HG02938 (cell line): ENCODE results near the gene LRRC10.
"Not testable (repeated sequence)": the region's sequence is repeated elsewhere in the genome, so short reads cannot be mapped to it uniquely, and the experiment has no call there.

Experiments used
- ATAC-seq: cut with Tn5 transposase; IDR thresholded peaks from one replicate; pipeline ENCODE4 v1.9.1; 2021; ENCODE audit warnings: mild to moderate bottlenecking, moderate library complexity; ENCODE audit not compliant: unreplicated experiment

LRRC10 gene

GRCh38 chr12:69620077-69620476 lies 9.4 kb upstream of the LRRC10 start:
- ATAC-seq: no peak

DNA sequence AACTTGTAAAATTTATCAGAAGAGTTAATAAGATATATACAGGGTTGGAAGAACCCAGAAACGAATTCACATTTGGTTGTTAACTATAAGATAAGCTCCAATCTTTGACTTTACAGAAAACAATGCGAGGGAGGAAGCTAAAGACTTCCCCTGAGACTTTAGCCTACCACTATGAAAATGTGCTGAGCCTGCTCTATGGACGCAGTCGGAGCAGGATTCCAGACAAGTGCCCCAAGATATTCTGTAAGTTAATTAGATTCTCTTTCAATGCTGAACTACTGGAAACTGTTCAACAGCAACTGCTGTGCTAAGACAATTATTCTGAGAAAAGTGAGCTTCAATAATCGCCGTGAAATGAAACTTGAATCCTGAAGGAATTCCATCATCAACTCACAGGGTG lies 8.3 kb upstream of the LRRC10 start:
- ATAC-seq: no peak

- no peak for ATAC-seq
Observed at GRCh38 chr12:69616025-69616424, 5.3 kb upstream of the LRRC10 start.

DNA sequence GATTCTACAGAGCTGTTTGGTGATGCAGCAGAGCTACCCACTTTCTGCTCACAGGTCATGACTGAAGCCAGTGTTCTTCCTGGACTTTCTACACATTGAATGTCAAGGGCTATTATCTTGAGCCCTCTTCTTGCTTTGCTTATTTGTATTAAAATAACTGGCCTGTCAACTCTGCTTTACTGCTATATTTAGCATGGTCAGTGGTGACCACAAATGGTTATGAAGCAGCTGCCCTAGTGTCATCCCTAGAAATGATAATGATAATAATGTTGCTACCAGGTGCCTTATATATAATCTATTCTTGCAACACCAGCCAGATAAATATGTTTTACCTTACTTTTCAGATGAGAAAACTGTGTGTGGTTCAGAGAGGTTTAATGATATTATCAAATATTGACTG lies 2.6 kb upstream of the LRRC10 start:
- ATAC-seq: no peak

DNA sequence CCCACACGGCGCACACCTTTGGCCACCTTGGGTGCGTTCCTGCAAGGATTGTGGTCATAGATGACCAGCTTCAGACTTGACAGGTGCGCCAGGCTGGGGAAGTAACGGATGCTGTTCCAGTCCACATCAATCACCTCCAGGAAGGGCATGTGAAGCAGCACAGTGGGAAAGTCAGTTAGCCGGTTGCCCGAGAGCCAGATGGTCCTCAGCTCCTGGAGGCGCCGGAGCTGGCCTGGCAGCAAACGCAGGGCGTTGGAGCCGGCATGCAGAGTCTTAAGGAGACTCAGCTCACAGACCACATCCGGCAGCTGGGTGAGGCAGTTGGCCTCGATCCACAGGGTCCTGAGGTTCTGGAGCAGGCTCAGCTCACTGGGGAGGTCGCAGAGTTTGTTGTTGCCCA lies 581 bp downstream of the LRRC10 start:
- no peak for ATAC-seq

DNA sequence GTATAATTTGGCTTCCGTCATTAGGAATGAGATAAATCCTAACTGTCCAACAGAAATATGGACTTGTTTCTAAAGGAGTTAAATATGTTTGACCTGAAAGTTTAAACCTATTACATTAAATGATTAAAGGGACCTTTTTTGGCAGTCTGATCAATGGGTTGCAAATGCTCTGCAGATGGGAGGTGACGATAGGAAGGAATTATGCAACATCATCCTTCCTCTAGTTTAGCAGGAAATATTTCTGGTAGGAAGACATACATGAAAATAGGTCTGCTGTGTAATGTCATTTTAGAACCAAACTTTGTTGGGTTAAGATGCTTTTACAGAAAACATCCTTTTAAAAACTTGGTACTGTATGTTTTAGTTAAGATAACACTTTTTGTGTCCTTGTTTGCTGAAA lies 2.6 kb downstream of the LRRC10 start:
- no peak for ATAC-seq

DNA sequence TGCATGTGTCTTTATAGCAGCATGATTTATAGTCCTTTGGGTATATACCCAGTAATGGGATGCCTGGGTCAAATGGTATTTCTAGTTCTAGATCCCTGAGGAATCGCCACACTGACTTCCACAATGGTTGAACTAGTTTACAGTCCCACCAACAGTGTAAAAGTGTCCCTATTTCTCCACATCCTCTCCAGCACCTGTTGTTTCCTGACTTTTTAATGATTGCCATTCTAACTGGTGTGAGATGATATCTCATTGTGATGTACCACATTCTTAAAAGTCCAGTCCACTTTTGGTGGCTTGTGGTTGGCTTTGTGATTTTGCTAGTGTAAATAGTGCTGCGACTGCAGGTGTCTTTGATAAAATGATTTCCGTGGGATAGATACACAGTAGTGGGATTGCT lies 6.4 kb downstream of the LRRC10 start:
- ATAC-seq: not testable (repeated sequence)

- not testable (repeated sequence) for ATAC-seq
Observed at GRCh38 chr12:69603556-69603955, 7.2 kb downstream of the LRRC10 start.

DNA sequence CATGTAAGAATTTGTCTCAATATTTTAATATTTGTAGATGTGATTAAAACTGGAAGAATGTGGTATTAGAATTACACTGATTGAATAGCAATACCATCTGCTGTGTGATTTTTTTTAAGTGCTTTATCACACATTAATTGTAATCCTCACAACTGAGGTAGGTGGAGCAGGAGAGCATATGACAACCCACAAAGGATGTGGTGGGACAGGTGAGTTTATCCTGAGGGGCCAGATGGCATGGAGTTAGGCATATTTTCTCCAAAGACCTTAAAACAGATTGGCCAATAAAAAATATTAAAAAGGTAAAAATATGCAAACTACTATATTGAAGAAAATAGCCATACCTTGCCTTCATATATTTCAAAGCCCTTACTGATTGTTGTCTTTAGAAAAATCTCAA lies 7.8 kb downstream of the LRRC10 start:
- ATAC-seq: no peak

DNA sequence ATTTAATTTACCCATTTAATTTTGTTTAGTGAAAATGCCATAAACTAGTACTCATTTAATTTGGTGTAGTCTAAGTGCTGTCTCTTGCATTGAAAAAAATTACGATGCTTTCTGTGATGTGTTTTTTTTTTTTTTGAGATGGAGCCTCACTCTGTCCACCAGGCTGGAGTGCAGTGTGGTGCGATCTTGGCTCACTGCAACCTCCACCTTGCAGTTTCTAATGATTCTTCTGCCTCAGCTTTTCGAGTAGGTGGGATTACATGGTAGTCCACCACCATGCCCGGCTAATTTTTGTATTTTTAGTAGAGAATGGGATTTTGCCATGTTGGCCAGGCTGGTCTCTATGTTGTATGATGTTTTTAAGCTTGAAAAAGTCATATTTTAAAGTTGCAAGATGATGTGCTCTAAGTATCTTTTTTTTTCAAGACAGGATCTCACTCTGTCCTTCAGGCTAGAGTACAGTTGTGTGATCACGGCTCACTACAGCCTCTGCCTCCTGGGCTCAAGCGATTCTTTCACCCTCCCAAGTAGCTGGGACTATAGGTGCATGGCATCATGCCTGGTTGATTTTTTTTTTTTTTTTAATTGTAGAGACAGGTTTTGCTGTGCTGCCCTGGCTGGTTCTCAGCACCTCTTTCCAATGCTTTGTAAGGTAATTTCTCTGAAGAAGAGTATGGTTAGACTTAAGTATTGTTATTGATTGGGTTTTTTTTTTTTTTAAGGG lies 8.6 kb downstream of the LRRC10 start:
- ATAC-seq: no peak

DNA sequence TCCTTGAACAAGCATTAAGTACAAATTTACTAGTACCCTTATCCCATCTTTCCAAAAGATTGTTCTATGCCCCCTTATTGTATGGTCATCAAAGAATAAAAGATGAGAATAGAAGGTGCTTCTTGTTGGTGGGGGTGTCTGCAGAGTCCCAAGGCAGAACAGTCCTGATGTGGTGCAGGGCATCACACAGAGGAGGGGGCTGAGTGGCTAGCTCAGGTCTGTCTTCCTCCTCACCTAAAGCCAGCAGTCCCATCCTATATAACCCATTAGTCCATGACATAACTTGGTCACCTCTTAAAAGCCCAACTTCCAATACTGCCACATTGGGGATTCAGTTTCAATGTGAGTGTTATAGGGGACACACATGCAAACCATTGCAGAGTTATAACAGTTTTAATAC lies 9.9 kb downstream of the LRRC10 start:
- ATAC-seq: no peak

DNA sequence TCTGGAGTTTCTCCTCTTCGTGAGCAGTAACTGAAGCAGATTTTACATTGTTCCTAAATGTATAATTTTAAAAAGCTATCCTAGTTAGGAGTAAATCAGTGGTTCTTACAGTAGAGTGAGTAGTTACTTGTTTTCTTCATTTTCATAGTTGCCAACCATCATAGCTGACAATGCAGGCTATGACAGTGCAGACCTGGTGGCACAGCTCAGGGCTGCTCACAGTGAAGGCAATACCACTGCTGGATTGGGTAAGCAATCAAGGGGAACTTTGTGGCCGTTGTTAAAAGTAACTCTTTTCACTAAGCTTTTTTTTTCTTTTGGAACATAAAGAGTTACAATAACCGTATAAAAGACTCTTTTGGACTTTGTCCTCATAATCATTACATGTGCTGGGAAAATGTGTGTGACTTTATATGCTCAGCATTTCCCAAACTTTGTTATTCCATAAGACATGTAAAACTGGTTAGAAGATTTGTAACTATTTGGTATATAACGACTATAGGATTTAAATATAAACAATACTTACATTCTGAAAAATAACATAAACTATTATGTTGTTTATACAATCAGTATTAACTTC lies 12.4 kb downstream of the LRRC10 start:
- ATAC-seq: no peak

DNA sequence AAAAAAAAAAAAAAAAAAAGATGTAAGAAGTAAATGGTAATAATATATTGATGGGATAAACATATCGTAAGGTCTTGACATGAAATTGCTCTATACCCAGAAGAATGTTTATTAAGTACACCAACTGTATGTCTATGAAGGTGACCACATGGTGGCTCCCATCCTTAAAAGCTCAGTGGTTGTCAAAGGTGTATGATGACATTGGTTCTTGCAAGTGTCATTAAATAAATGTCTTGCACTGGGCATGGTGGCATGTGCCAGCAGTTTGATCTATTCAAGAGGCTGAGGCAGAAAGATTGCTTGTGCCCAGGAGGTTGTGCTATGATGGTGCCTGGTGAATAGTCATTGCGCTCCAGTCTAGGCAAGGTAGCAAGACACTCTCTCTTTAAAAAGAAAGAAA lies 15.0 kb downstream of the LRRC10 start:
- no peak for ATAC-seq

DNA sequence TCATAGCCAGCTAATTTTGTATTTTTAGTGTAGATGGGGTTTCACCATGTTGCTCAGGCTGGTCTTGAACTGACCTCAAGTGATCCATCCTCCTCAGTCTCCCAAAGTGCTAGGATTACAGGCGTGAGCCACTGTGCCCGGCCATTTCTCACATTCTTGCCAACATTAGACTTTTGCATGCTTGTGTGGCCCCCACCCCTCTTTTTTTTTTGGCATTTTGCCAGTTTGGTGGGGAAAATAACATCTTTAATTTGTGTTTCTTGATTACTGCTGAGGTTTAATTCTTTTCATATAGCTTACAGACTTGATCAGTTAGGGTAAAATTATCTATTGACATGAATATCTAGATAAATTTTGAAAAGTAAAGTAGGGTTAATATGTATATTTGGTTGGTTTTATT lies 21.6 kb downstream of the LRRC10 start:
- no peak for ATAC-seq

DNA sequence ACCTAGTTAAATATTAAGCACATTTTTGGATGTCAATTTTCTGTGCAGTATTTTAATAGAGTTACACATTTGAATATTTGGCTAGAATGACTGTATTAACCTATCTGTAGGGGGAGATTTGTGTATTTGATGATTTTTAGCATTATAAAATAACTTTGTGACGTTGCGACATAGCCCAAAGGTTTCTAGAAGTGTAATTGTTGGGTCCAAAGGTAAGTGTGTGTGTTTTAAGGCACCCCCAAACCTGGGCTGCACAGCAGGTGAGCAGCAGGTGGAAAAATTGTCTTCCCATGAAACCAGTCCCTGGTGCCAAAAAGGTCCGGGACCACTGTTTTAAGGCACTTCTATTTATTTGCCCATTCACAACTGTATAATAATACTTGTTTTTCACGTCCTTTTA lies 22.2 kb downstream of the LRRC10 start:
- no peak for ATAC-seq

DNA sequence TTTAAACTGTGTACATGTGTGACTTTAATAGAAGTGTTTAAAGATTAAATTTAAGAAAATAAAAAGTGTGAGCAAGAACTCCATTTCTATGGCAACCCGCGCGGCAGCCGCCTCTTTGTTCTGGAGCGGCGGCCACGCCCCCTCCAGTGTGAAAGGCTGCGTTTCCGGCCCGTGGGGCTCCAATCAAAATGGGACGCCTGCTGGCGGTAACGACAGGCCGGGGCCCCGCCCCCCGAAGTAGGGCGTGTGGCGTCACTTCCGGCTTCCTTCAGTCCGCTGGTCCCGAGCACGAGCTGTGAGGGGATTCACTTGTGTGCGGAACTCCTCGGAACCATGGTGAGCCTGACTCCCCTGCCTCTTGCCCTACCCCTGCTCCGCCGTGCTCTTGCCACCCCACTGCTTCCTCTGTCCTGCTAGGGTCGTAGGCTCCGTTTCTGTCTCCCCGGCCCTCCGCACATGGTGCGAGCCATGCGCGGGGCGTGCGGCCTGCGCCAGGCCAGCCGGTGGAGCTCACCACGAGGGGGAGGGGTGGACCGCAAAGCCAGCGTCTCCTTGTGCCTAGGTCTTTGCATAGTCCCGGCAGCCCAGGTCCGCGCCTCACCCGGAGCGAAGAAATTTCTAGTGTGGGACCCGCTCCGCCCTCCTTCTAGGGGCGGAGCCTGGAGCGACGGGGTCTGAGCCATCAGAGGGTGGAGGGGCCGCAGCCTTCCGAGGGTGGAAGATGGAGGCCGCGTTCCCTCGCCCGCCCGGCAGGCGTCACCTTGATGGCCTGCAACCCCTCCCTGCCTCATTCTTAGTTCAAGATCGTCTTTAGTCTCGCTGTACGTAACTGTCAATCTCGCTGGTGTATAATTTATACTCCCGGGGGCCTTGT lies 25.3 kb downstream of the LRRC10 start, which contains the start of gene CCT2:
CCT2 (plus strand) TSS at position 271 of the 874 bp plus-strand sequence; CDS start at position 334, 63 bp downstream.
- peak; percentile 91 for ATAC-seq

GRCh38 chr12:69583203-69583602 lies 27.5 kb downstream of the LRRC10 start:
- no peak for ATAC-seq

DNA sequence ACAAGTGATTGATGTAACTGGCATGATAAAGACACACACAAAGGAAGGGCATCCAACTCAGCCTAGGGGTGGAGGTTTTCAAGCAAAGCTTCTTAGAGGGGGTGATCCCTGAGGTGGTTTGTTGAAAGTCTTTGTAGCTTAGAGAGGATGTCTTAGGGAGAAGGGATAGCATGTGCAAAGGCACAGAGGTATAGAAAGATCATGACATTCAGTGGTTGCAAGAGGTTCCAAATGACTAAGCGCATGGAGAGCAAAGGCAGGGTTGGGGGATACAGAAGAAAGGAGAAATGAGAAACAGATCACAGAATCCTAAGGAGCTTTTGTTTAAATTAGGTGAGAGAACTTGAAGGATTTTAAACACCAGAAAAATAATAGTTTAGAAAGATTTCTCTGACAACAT lies 30.6 kb downstream of the LRRC10 start:
- no peak for ATAC-seq

GRCh38 chr12:69579029-69579428 lies 31.7 kb downstream of the LRRC10 start:
- ATAC-seq: no peak

DNA sequence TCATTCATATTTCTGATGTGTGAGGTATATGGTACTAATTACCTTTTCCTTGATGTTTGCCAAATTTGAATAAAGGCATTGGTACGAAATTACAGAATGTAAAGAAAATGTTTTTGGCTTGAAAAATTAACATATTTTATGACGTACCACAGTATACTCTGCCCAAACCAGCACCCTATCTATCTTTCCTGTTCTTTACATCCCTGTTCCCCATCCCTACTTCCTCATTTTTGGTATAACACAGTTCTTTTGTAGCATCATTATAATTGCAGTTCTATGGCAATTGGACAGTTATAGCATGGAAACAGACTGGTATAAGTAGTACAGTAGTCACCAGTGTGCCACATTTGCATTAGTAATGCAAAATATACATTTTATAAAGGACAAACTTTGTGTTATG lies 32.4 kb downstream of the LRRC10 start:
- no peak for ATAC-seq

DNA sequence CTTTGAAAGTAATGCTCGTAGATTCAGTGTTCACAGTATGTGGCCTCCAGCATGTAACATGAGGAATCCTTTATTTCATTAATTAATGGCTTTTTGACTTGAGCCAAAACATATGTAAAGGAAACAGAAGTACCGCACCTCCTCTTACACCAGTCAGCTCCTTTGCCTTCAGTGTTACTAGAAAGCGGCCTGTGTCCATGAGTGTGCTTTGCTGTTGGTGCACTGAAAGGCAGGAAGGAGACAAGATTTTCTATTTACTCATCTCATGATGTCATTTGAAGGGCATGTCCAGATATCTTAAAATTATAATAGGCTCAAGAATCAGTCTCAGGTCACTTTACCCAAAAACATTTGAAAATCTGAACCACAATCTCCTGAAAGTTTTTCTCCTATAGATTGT lies 35.4 kb downstream of the LRRC10 start:
- no peak for ATAC-seq
